ENCODE measurements around the gene ANTXR2.

The ANTXR2 gene

GRCh38 chr4:79852305-79852730 is 220.7 kb downstream of the ANTXR2 start:
- no peak overlapping the region for H3K9ac ChIP-seq (ENCODE audit: low read length in 2 of 2)
- no peaks in the 10 kb centered on the region for H3K4me1 ChIP-seq (ENCODE audit: control insufficient read depth, insufficient read depth, low read length)

GRCh38 chr4:79851625-79852304 is 221.3 kb downstream of the ANTXR2 start:
- H3K36me3 ChIP-seq (ENCODE audit: control insufficient read depth in 2 of 2, insufficient read depth in 2 of 2, low read length in 2 of 2) = no peaks in the 10 kb centered on the region
- no peaks in the 10 kb centered on the region for H3K9me3 ChIP-seq (ENCODE audit: control insufficient read depth in 2 of 2, low read length in 2 of 2)
- H3K9ac ChIP-seq (ENCODE audit: low read length in 2 of 2) = no peak overlapping the region
- no peak overlapping the region for H3K4me3 ChIP-seq (ENCODE audit: low read length in 2 of 2)
- no peaks in the 10 kb centered on the region for H3K27me3 ChIP-seq (ENCODE audit: control insufficient read depth in 1 of 2, insufficient read depth in 2 of 2, low read length in 2 of 2)
- H3K4me1 ChIP-seq (ENCODE audit: control insufficient read depth, insufficient read depth, low read length) = no peaks in the 10 kb centered on the region
- H3K27ac ChIP-seq (ENCODE audit: low read length) = no peak overlapping the region

More at GRCh38 chr4:79852305-79852730, 220.7 kb downstream of the ANTXR2 start:
- Histone ChIP-seq H3K4me3 (ENCODE audit: low read length in 2 of 2) (no peak overlapping the region), H3K9me3 (ENCODE audit: control insufficient read depth in 2 of 2, low read length in 2 of 2) (no peaks in the 10 kb centered on the region), H3K27me3 (ENCODE audit: control insufficient read depth in 1 of 2, insufficient read depth in 2 of 2, low read length in 2 of 2) (no peaks in the 10 kb centered on the region), H3K27ac (ENCODE audit: low read length) (no peak overlapping the region), H3K36me3 (ENCODE audit: control insufficient read depth in 2 of 2, insufficient read depth in 2 of 2, low read length in 2 of 2) (no peaks in the 10 kb centered on the region)

Data from stomach smooth muscle (tissue), 2 donors.